K562 (cell line): ENCODE measurements around the gene DSG3. TPM values are rescaled to one million over a fixed set of nuclear protein-coding genes. Genes with fewer than 3 reads are reported as not detected.

Experiments used
- ATAC-seq: fragments of 200-7000 bp; cut with Tn5 transposase; 3 replicates; pipeline ENCODE4 v1.9.1; 2020; ENCODE audit warnings: moderate library complexity
- BruUV-seq: library from RNA; stranded (reverse); fragments of 400-500 nt; replicated peaks from 2 replicates; lab custom pipeline; 2021; lab: Mats Ljungman, UMichigan
- CTCF ChIA-PET: fragments of 300-600 bp; formaldehyde crosslinking; extraction: SDS; loops from one replicate; lab custom pipeline; 2021; ENCODE audit warnings: low intra/inter-chr PET ratio; lab: Yijun Ruan, JAX
- POLR2A ChIA-PET: fragments of 300-600, 350-650 bp; sonication (Branson Sonifier 250); formaldehyde crosslinking; extraction: SDS; loops from one replicate; lab custom pipeline; 2021; ENCODE audit warnings: antibody characterized with exemption, inconsistent platforms; lab: Yijun Ruan, JAX
- DNase-seq, 4 experiments: peaks; one replicate each; pipeline versions ENCODE4 v3.0.0 to v3.0.0-alpha.2; 2011 to 2018; ENCODE audit warnings: low spot score in 3 of 4, mixed read lengths in 3 of 4; ENCODE audit errors: extremely low read depth in 1 of 4
- FAIRE-seq: peaks from 2 replicates; lab custom pipeline; 2011; peaks lifted over from hg19 to GRCh38; lab: Jason Lieb, UNC
- H2AFZ ChIP-seq: 2 replicates; pipeline ENCODE4 v1.6.0; 2011; ENCODE audit warnings: low read depth, low read length, control low read depth, inconsistent platforms
- H3K27ac ChIP-seq: fragments of 200-600 bp; 3 replicates; pipeline ENCODE4 v1.8.0; 2011; ENCODE audit warnings: low read depth, mild to moderate bottlenecking, control low read depth, inconsistent platforms, low read length, moderate library complexity, mixed read lengths; ENCODE audit errors: extremely low read depth
- H3K27me3 ChIP-seq, 2 experiments: fragments of 300-600 bp in 1 of 2; 2 replicates in 1 of 2; 3 replicates in 1 of 2; pipeline versions ENCODE4 v1.6.0 to v1.8.0; 2011; ENCODE audit warnings: inconsistent platforms in 2 of 2, low read length in 2 of 2, mild to moderate bottlenecking in 1 of 2, mixed read lengths in 1 of 2, moderate library complexity in 1 of 2; ENCODE audit not compliant: control insufficient read depth in 2 of 2, insufficient read depth in 2 of 2
- H3K36me3 ChIP-seq: fragments of 300-600 bp; 3 replicates; pipeline ENCODE4 v1.8.0; 2011; ENCODE audit warnings: mild to moderate bottlenecking, low read length, inconsistent platforms; ENCODE audit not compliant: control insufficient read depth, insufficient read depth
- H3K4me1 ChIP-seq, 2 experiments: fragments of 200-600 bp in 1 of 2; replicated peaks in 1 of 2; 2 replicates in 1 of 2; 3 replicates in 1 of 2; pipeline versions ENCODE4 v1.5.1 to v1.8.0; 2011; ENCODE audit warnings: inconsistent platforms in 2 of 2, low read length in 2 of 2, mild to moderate bottlenecking in 1 of 2, mixed read lengths in 1 of 2, moderate library complexity in 1 of 2; ENCODE audit not compliant: control insufficient read depth in 2 of 2, insufficient read depth in 2 of 2
- H3K4me2 ChIP-seq: 2 replicates; pipeline ENCODE4 v1.6.1; 2011; ENCODE audit warnings: low read length, control low read depth, inconsistent platforms, mixed read lengths; ENCODE audit not compliant: insufficient read depth
- H3K4me3 ChIP-seq: fragments of 200-600 bp; sonication (generic), shearing (Covaris generic); 2 replicates; pipeline ENCODE4 v1.5.1; 2016; ENCODE audit warnings: control low read depth, inconsistent platforms
- H3K79me2 ChIP-seq: fragments of 200-600 bp; 3 replicates; pipeline ENCODE4 v1.8.0; 2011; ENCODE audit warnings: low read length, inconsistent platforms; ENCODE audit not compliant: control insufficient read depth, insufficient read depth
- H3K9ac ChIP-seq, 2 experiments: 2 replicates each; pipeline versions ENCODE4 v1.6.0 to v1.6.1; 2011; ENCODE audit warnings: low read depth in 2 of 2, low read length in 2 of 2, control low read depth in 1 of 2, inconsistent platforms in 1 of 2, mild to moderate bottlenecking in 1 of 2, mixed read lengths in 1 of 2; ENCODE audit not compliant: insufficient read depth in 1 of 2
- H3K9me1 ChIP-seq: one replicate; pipeline ENCODE4 v1.6.0; 2011; ENCODE audit warnings: inconsistent platforms, mild to moderate bottlenecking, low read length, moderate library complexity; ENCODE audit not compliant: control insufficient read depth, insufficient read depth
- H3K9me3 ChIP-seq: replicated peaks from 2 replicates; pipeline ENCODE4 v1.5.1; 2011; ENCODE audit warnings: low read depth, low read length, inconsistent platforms; ENCODE audit not compliant: control insufficient read depth, insufficient read depth
- H4K20me1 ChIP-seq: replicated peaks from 2 replicates; pipeline ENCODE4 v1.6.1; 2011; ENCODE audit warnings: low read length, inconsistent platforms, mixed read lengths; ENCODE audit not compliant: control insufficient read depth, insufficient read depth
- HMG20B ChIP-seq: fragments of 250-450 bp; sonication (Bioruptor Pico); IDR thresholded peaks from 2 replicates; pipeline ENCODE4 v1.5.0; 2021; ENCODE audit warnings: mild to moderate bottlenecking
- HNRNPH1 ChIP-seq: fragments of 200-400 bp; formaldehyde crosslinking; optimal IDR thresholded peaks from 2 replicates; pipeline ENCODE3; 2017; ENCODE audit warnings: low read depth, mild to moderate bottlenecking, low read length, moderate library complexity
- IRF1 ChIP-seq: sonication (generic); formaldehyde crosslinking; IDR thresholded peaks from 2 replicates; pipeline ENCODE4 v1.8.0; 2022; ENCODE audit warnings: missing genetic modification reagents, mild to moderate bottlenecking, borderline replicate concordance
- RFX5 ChIP-seq: IDR thresholded peaks from 2 replicates; pipeline ENCODE4 v1.6.1; 2011; ENCODE audit warnings: low read depth, mild to moderate bottlenecking, improper control_type of control experiment, low read length
- SRSF7 ChIP-seq: fragments of 200-400 bp; formaldehyde crosslinking; optimal IDR thresholded peaks from 2 replicates; pipeline ENCODE3; 2017; ENCODE audit warnings: mild to moderate bottlenecking, low read depth, low read length
- VEZF1 ChIP-seq: fragments of 200-800 bp; sonication (Bioruptor generic); IDR thresholded peaks from 2 replicates; pipeline ENCODE4 v1.6.1; 2017; ENCODE audit warnings: missing genetic modification characterization, missing compliant biosample characterization
- WGBS: fragments of 100-300 bp; shearing (Covaris generic); methylation state at CpG from one replicate; pipeline ENCODE4 v1.1.6; 2016; ENCODE audit warnings: low coverage, mixed read lengths; ENCODE audit not compliant: insufficient coverage; ENCODE audit errors: missing lambda C conversion rate; 5-methylcytosine and 5-hydroxymethylcytosine counted together
- in situ Hi-C: fragments of 300-500 bp; cut with MboI; formaldehyde crosslinking; loops from 4 replicates; pipeline ENCODE4 v1.15.0; 2018; ENCODE audit warnings: inconsistent platforms, mixed read lengths
- intact Hi-C: fragments of 100-400 bp; cut with micrococcal nuclease; formaldehyde crosslinking; loops from 2 replicates; pipeline ENCODE4 v1.14.2; 2022
- polyA plus RNA-seq, 8 experiments: library from polyadenylated mRNA; depleted of rRNA in 4 of 8; stranded (reverse) in 5 of 8; unstranded in 3 of 8; fragments of >200 nt; fragmentation: Nextera tagmentation in 2 of 8; fragmentation: Illumina TruSeq in 1 of 8; extraction: Ambion mirVana in 2 of 8; extraction: Trizol in 1 of 8; gene quantifications; 2 replicates each; pipeline versions ENCODE4 v1.2.1 to v1.2.3, GENCODE V29; 2011 to 2014; ENCODE audit warnings: inconsistent platforms in 1 of 8, missing spikeins in 1 of 8
- total RNA-seq, 7 experiments: library from RNA; depleted of rRNA in 6 of 7; stranded (reverse); fragments of >200 nt in 6 of 7; fragmentation: Illumina TruSeq in 2 of 7; extraction: Trizol in 2 of 7; gene quantifications; 2 replicates each; pipeline versions ENCODE4 v1.2.1 to v1.2.3, GENCODE V29; 2011 to 2021; ENCODE audit warnings: low replicate concordance in 1 of 7

Gene DSG3
- total and polyA plus RNA-seq, 9 of the 15 experiments (the other 6 are each of a cell fraction or from before 2014, with no cell fraction given): 0.04 to 0.18 (median 0.07) TPM; not detected in 1

- no peak for TF ChIP-seq IRF1
These were observed 44.1 kb upstream of the DSG3 start (continued) for GRCh38 chr18:31403409-31403808.

DNA sequence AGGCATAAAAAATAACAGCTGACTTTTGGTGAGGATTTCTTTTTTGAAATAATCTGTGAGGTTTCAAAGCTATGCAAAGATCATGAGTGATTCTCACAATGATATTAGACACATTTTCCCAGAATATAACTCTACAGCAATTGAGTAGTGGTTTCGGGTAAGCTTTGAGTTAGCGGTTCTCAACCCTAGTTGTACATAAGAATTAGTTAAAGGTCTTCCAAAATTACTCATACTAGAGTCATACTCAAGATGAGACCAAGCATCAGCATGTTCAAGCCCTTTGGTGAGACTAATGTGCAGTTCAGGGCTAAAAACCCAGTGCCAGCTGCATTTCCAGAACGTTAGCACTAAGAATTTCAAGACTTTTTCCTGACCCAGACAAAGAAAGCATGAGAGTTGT lies 39.9 kb upstream of the DSG3 start:
- Histone ChIP-seq H3K4me1 (peaks cover 0 to 6% of the 10 kb centered on the region in 2 experiments; a peak in 1 of 5 replicates), H3K9ac (no peak overlapping the region), H3K9me3 (no peaks in the 10 kb centered on the region), H3K27me3 (peaks cover 0 to 6% of the 10 kb centered on the region in 2 experiments; a peak in 1 of 5 replicates), H3K9me1 (no peaks in the 10 kb centered on the region), H3K4me3 (no peak overlapping the region), H4K20me1 (no peaks in the 10 kb centered on the region), H3K79me2 (no peaks in the 10 kb centered on the region), H3K4me2 (no peak overlapping the region), H3K27ac (no peak overlapping the region), H3K36me3 (no peaks in the 10 kb centered on the region), H2AFZ (no peak overlapping the region)
- no TSS peak for BruUV-seq
- FAIRE-seq (no peak), ATAC-seq (no peak), DNase-seq (no peak)
- WGBS: 3% methylated on average over 3 of the region's 3 CpGs
- no peak for TF ChIP-seq SRSF7
- no peak for TF ChIP-seq VEZF1 (CRISPR knock-in tag)
- TF ChIP-seq HNRNPH1: no peak
- TF ChIP-seq HMG20B (CRISPR knock-in tag): no peak
- no peak for TF ChIP-seq RFX5
- in situ Hi-C loops: no loop called here
- POLR2A ChIA-PET: no interaction called here
- intact Hi-C loops: no loop called here
- CTCF ChIA-PET: no interaction called here
